Heart right ventricle (tissue), 16 donors: ENCODE measurements around the gene CNPY2. TPM values are rescaled to one million over a fixed set of nuclear protein-coding genes. Genes with fewer than 3 reads are reported as not detected.
"Not testable (repeated sequence)": the region's sequence is repeated elsewhere in the genome, so short reads cannot be mapped to it uniquely, and the experiment has no call there.

ENCODE experiments used
- ATAC-seq, 8 donors: fragments of 200-7000 bp; cut with Tn5 transposase; one replicate each; pipeline ENCODE4 v1.9.1; 2020; ENCODE audit warnings: mild to moderate bottlenecking in 8 of 8, moderate library complexity in 8 of 8, moderate number of reproducible peaks in 1 of 8
- DNase-seq, 2 donors: peaks; one replicate each; pipeline ENCODE4 v3.0.0-alpha.2; 2020
- H3K27ac ChIP-seq, 10 donors: fragments of 200-600 bp; sonication (generic) in 2 of 10; one replicate each; pipeline versions ENCODE4 v1.5.0 to v1.8.0; 2020 to 2022; ENCODE audit warnings: mild to moderate bottlenecking in 3 of 10
- H3K27me3 ChIP-seq, 7 donors: fragments of 200-600 bp; one replicate each; pipeline ENCODE4 v1.8.0; 2021 to 2022; ENCODE audit warnings: mild to moderate bottlenecking in 2 of 7
- H3K36me3 ChIP-seq, 9 donors: fragments of 200-600 bp; sonication (generic) in 1 of 9; one replicate each; pipeline versions ENCODE4 v1.5.0 to v1.8.0; 2020 to 2022; ENCODE audit warnings: mild to moderate bottlenecking in 2 of 9
- H3K4me1 ChIP-seq, 9 donors: fragments of 200-600 bp; sonication (generic) in 1 of 9; one replicate each; pipeline versions ENCODE4 v1.5.0 to v1.8.0; 2020 to 2022; ENCODE audit warnings: mild to moderate bottlenecking in 4 of 9
- H3K4me3 ChIP-seq, 10 donors: fragments of 200-600 bp; sonication (generic) in 2 of 10; one replicate each; pipeline versions ENCODE4 v1.5.0 to v1.8.0; 2020 to 2022; ENCODE audit warnings: mild to moderate bottlenecking in 7 of 10, moderate library complexity in 2 of 10
- H3K9me3 ChIP-seq, 11 donors: fragments of 200-600 bp in 10 of 11; sonication (generic) in 2 of 11; one replicate each; pipeline versions ENCODE4 v1.5.0 to v1.8.0; 2013 to 2022; ENCODE audit warnings: mild to moderate bottlenecking in 2 of 11, control low read depth in 1 of 11, moderate library complexity in 1 of 11
- WGBS, 2 donors: extraction: QIAGEN DNeasy Blood & Tissue Kit; methylation state at CpG; one replicate each; pipeline ENCODE4 v1.1.7; 2013; ENCODE audit warnings: inconsistent platforms in 1 of 2; 5-methylcytosine and 5-hydroxymethylcytosine counted together
- intact Hi-C, 10 donors: fragments of 100-400 bp; cut with DNase I; formaldehyde crosslinking; loops; one replicate each; pipeline versions ENCODE4 v1.11.1 to v1.14.2; 2022
- polyA plus RNA-seq, 2 donors: library from polyadenylated mRNA; stranded (reverse); fragments of 200-250 nt; gene quantifications; one replicate each; pipeline ENCODE4 v1.2.3, GENCODE V29; 2013
- total RNA-seq, 10 donors: library from RNA; stranded (reverse); fragmentation: NEBNext Ultra II Directional in 3 of 10; extraction: Animal tissue kit (Norgen Biotek cat#: 25700) in 3 of 10; gene quantifications; one replicate each; pipeline versions ENCODE4 v1.2.1 to v1.2.4, GENCODE V29; 2021 to 2023
- TF ChIP-seq, protein P1 (sequence below), 9 donors: fragments of 200-600 bp; sonication (generic) in 2 of 9; IDR thresholded peaks; one replicate each; pipeline versions ENCODE4 v1.5.0 to v1.8.0; 2021 to 2022; ENCODE audit warnings: antibody characterized with exemption in 9 of 9, mild to moderate bottlenecking in 5 of 9, moderate library complexity in 1 of 9
- donor health status: Arrhythmogenic right ventricular cardiomyopathy.
- donor health status: ischemic (EF 13 %, LVEDD 7.1; RV severe dilation, severe dysfunction).
- donor health status: healthy with polysubstance abuse.
- donor health status: DM: no; HTN: yes; CAD: no.
- donor health status: DM: no; HTN: no; CAD: no.
- donor health status: ischemic (EF 25% LVEDD 6.9; RV normal size, moderate dysfunction).
- donor health status: ischemic (EF 25% LVEDD 5.7; RV mildly dilated, moderate dysfunction).
- donor health status: healthy.
- donor health status: DM: yes; HTN: yes; CAD: no.
- donor health status: Ischemic cardiomyopathy.
- donor health status: ischemic (EF 35%, LVEDD 5.7; RV mildly dilated, moderate dysfunction).
- donor health status: nonischemic (EF 11% LVEDD 7.7; RV severe dilation, severe dysfunction).
- donor health status: DM: yes; HTN: yes; CAD: no.
- donor health status: PGD.
- donor health status: ischemic (EF 29% LVEDD 5.4; RV normal size, mild dysfunction).
- donor health status: nonischemic (EF 23%, LVEDD 6.1; RV moderate dilation, normal function).

Gene CNPY2
- total and polyA plus RNA-seq, 12 donors, result 22.3 to 88.2 (median 40.5) TPM

DNA sequence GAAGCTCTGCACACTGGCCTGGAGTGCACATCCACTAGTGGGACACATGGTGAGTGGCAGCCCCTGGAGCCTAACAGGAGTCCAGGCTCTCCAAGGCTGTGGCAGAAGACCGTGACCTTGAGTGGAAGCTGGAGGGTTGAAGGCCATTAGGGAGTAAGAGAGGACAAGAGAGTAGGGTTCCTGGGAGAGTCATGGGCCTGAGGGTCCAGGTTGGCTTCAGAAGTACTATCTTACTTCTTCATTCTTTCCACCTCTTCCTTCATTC, 23.3 kb upstream of the CNPY2 start:
- TF ChIP-seq, protein P1, sequence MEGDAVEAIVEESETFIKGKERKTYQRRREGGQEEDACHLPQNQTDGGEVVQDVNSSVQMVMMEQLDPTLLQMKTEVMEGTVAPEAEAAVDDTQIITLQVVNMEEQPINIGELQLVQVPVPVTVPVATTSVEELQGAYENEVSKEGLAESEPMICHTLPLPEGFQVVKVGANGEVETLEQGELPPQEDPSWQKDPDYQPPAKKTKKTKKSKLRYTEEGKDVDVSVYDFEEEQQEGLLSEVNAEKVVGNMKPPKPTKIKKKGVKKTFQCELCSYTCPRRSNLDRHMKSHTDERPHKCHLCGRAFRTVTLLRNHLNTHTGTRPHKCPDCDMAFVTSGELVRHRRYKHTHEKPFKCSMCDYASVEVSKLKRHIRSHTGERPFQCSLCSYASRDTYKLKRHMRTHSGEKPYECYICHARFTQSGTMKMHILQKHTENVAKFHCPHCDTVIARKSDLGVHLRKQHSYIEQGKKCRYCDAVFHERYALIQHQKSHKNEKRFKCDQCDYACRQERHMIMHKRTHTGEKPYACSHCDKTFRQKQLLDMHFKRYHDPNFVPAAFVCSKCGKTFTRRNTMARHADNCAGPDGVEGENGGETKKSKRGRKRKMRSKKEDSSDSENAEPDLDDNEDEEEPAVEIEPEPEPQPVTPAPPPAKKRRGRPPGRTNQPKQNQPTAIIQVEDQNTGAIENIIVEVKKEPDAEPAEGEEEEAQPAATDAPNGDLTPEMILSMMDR (IDR thresholded peaks at IDR 0.05), result no peak
- no peak for ATAC-seq
- Histone ChIP-seq H3K4me3 (no peak overlapping the region), H3K9me3 (no peaks in the 10 kb centered on the region), H3K27ac (peak overlapping the region in 1 of 10 donors; percentile 86), H3K27me3 (no peaks in the 10 kb centered on the region), H3K4me1 (peaks cover 0 to 33% (median 3%) of the 10 kb centered on the region in 9 donors), H3K36me3 (peaks cover 0 to 37% (median 20%) of the 10 kb centered on the region in 9 donors)
- intact Hi-C loops, result loop anchor here in 4 of 10 donors (10.0 kb wide), 2 partner anchors 126 to 256 kb away; partner anchors contain the start of gene SPRYD4 (in 4 of the 4)
- DNase-seq, result no peak
- WGBS, 2 donors, result 91 to 94% methylated on average over 1 of the region's 1 CpG

DNA sequence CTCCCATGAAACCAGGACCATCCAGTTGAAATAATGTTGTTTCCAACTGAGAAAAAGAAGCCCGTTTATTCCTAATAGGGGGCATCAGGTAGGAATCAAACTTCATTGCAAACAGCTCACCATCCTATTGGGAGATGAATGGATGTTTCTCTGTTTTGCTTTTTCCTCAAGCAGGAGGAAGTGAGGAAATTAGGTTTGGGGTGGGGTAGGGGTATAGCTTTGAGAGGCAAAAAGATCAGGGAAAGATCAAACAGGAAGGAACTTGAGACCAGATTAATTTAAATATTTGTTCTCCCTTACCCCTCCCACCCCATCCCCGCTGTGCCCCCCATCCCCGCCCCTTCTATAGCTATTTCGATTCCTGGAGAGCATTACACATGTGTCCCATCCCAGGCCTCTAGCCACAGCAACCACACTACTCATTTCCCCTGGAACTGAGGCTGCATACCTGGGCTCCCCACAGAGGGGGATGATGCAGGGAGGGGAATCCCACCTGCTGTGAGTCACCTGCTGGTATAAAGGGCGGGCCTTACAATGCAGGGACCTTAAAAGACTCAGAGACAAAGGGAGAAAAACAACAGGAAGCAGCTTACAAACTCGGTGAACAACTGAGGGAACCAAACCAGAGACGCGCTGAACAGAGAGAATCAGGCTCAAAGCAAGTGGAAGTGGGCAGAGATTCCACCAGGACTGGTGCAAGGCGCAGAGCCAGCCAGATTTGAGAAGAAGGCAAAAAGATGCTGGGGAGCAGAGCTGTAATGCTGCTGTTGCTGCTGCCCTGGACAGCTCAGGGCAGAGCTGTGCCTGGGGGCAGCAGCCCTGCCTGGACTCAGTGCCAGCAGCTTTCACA, 22.7 kb upstream of the CNPY2 start, which contains the start of gene IL23A:
Gene IL23A (plus strand): TSS at position 577 of the 850 bp plus-strand sequence. CDS start 161 bp downstream, at position 738.
- peaks cover 0 to 33% (median 3%) of the 10 kb centered on the region in 9 donors for H3K4me1 ChIP-seq
- H3K27ac ChIP-seq, result peak within 1 kb of the TSS in 1 of 10 donors; percentile 86
- TF ChIP-seq, protein P1 (IDR thresholded peaks at IDR 0.05), result no peak
- H3K4me3 ChIP-seq, result no peak within 1 kb of the TSS
- no peaks in the 10 kb centered on the region for H3K9me3 ChIP-seq
- intact Hi-C loops, result loop anchor here in 4 of 10 donors (10.0 kb wide), 2 partner anchors 126 to 256 kb away; partner anchors contain the start of gene SPRYD4 (in 4 of the 4)
- ATAC-seq, result no peak
- WGBS, 2 donors, result 37 to 47% methylated on average over 9 of the region's 9 CpGs
- peaks cover 0 to 32% (median 14%) of the 10 kb centered on the region in 9 donors for H3K36me3 ChIP-seq
- DNase-seq, result no peak
- H3K27me3 ChIP-seq, result no peaks in the 10 kb centered on the region

DNA sequence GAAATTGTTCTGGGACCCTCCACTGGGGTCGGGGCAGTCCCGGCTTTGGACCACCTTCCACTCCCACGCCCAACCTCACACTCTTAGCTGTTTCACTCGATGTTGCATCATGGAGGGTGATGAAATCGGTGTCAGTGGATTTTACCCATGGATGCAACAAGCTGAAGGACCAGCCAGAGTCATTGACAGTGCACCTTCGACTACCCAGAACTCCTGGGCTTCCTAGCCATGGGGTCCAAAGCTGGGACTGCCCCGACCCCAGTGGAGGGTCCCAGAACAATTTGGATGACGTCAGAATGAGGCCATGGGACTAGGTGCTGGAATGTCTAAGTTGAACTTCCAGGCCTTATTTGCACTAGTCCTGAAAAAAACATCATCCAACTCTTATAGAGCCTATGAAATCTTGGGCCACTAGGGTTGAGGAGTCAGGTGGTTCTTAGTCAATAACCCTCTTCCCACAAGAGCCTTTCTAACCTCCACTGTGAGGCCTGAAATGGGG, 22.0 kb upstream of the CNPY2 start:
- Histone ChIP-seq H3K4me3 (no peak overlapping the region), H3K4me1 (peaks cover 5 to 39% (median 7%) of the 10 kb centered on the region in 9 donors), H3K9me3 (no peaks in the 10 kb centered on the region), H3K36me3 (peaks cover 0 to 25% (median 7%) of the 10 kb centered on the region in 9 donors), H3K27ac (peak overlapping the region in 1 of 10 donors; percentile 86), H3K27me3 (no peaks in the 10 kb centered on the region)
- intact Hi-C loops, result loop anchor here in 4 of 10 donors (10.0 kb wide), 2 partner anchors 127 to 257 kb away; partner anchors contain the start of gene SPRYD4 (in 4 of the 4)
- no peak for DNase-seq
- ATAC-seq, result no peak
- TF ChIP-seq, protein P1 (IDR thresholded peaks at IDR 0.05), result no peak
- WGBS, 2 donors, result 80 to 83% methylated on average over 8 of the region's 8 CpGs

DNA sequence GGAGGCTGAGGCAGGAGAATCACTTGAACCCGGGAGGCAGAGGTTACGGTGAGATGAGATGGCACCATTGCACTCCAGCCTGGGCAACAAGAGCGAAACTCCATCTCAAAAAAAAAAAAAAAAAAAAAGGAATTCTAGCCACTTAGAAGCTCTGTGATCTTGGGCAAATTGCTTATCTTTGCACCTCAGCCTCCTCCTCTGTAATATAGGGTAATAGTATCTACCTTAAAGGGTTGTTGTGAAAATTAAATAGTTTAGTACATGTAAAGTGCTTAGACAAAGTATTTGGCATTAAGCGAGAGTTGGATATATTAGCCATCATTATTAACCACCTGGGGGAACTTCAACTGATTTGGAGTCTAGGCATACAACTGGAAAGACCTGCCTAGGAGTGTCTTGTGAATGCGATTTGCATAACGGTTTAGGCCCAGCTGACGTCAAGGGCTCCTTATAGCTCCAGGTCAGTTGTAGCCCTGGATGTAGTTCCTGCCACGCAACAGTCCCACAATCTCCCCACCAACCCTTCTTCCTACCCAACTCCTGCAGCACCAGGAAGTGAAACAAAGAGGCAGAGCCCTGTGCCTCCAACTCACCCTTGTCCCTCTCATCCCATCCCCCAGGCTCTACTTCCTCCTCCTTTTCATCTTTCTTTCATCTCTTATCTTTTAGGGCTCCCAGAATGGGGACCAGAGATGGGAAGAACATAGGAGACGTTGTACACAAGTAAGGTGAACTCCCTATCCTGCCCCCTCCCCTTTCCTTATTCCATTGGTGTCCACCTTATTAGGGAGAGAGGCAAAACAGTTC, 20.8 kb upstream of the CNPY2 start:
- no peaks in the 10 kb centered on the region for H3K9me3 ChIP-seq
- 82 to 83% methylated on average over 8 to 9 of the region's 9 CpGs for WGBS, 2 donors
- DNase-seq (no peak), ATAC-seq (no peak)
- H3K27me3 ChIP-seq, result no peaks in the 10 kb centered on the region
- no peak overlapping the region for H3K4me3 ChIP-seq
- H3K27ac ChIP-seq, result no peak overlapping the region
- TF ChIP-seq, protein P1 (IDR thresholded peaks at IDR 0.05), result no peak
- peaks cover 6 to 41% (median 15%) of the 10 kb centered on the region in 9 donors for H3K4me1 ChIP-seq
- H3K36me3 ChIP-seq, result peaks cover 0 to 12% (median 0%) of the 10 kb centered on the region in 9 donors
- intact Hi-C loops, result loop anchor here in 4 of 10 donors (10.0 kb wide), 2 partner anchors 128 to 258 kb away; partner anchors contain the start of gene SPRYD4 (in 4 of the 4)

DNA sequence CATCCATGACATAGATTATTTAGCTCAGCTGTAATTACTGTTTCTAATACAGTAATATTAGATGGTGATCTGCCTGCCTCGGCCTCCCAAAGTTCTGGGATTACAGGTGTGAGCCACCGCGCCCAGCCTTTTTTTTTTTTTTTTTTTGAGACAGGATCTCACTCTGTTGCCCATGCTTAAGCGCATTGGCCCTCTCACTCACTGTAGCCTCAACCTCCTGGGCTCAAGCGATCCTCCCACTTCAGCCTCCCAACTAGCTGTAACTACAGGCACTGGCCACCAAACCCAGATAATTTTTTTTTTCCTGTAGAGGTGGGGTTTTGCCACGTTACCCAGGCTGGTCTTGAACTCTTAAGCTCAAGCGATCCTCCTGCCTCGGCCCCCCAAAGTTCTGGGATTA, 19.7 kb upstream of the CNPY2 start:
- H3K36me3 ChIP-seq, ATAC-seq, DNase-seq, H3K27me3 ChIP-seq, H3K27ac ChIP-seq, H3K9me3 ChIP-seq, H3K4me3 ChIP-seq: not testable (repeated sequence)
- intact Hi-C loops, result loop anchor here in 4 of 10 donors (2.0 to 10.0 kb wide), 3 partner anchors 25 to 259 kb away; partner anchors contain the start of genes SPRYD4 (in 4 of the 4) and STAT2 (in 1 of the 4)
- 95 to 96% methylated on average over 8 of the region's 8 CpGs for WGBS, 2 donors
- peaks cover 6 to 41% (median 15%) of the 10 kb centered on the region in 9 donors for H3K4me1 ChIP-seq
